ENCODE measurements around the gene HERC5. TPM values are rescaled to one million over a fixed set of nuclear protein-coding genes. Genes with fewer than 3 reads are reported as not detected.
"Not testable (repeated sequence)": the region's sequence is repeated elsewhere in the genome, so short reads cannot be mapped to it uniquely, and the experiment has no call there.

HERC5 gene
- polyA plus RNA-seq, 3 donors, result 3.2 to 3.7 (median 3.7) TPM

DNA sequence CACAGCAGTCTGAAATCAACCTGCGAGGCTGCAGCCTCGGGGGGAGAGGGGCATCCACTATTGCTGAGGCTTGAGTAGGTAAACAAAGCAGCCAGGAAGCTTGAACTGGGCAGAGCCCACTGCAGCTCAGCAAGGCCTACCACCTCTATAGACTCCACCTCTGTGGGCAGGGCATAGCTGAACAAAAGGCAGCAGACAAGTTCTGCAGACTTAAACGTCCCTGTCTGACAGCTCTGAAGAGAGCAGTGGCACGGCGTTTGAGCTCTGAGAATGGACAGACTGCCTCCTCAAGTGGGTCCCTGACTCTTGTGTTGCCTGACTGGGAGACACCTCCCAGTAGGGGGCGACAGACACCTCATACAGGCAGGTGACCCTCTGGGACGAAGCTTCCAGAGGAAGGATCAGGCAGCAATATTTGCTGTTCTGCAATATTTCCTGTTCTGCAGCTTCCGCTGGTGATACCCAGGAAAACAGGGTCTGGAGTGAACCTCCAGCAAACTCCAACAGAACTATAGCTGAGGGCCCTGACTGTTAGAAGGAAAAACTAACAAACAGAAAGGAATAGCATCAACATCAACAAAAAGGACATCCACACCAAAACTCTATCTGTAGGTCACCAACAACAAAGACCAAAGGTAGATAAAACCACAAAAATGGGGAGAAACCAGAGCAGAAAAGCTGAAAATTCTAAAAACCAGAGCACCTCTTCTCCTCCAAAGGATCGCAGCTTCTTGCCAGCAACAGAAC lies 82.6 kb downstream of the HERC5 start:
- 22 to 26% (median 24%) methylated on average over 9 of the region's 9 CpGs for WGBS, 3 donors
- H3K27ac ChIP-seq (ENCODE audit: low read depth, low read length), result not testable (repeated sequence)

- H3K27ac ChIP-seq (ENCODE audit: low read depth, low read length), result no peak overlapping the region
- WGBS, 3 donors, result 87 to 95% (median 88%) methylated on average over 7 of the region's 7 CpGs
Measured at GRCh38 chr4:88549815-88550214, 92.9 kb downstream of the HERC5 start.

Other genes starting within 250 kb of the HERC5 start
- 1 to 10 TPM; 4.4 to 7.5 (median 7.3) TPM for gene PPM1K, start 172.6 kb upstream of the HERC5 start, polyA plus RNA-seq
- gene HERC6, start 78.3 kb upstream of the HERC5 start, polyA plus RNA-seq, result 1 to 10 TPM; 1.7 to 5.2 (median 4.0) TPM
- gene PYURF, start 66.7 kb downstream of the HERC5 start, polyA plus RNA-seq, result 100 to 1,000 TPM in 2 of 3 donors, 10 to 100 TPM in 1; 70.5 to 114 (median 113) TPM
- 1 to 10 TPM; 3.7 to 8.5 (median 7.2) TPM for gene HERC3, start 135.4 kb downstream of the HERC5 start, polyA plus RNA-seq
- gene NAP1L5, start 240.7 kb downstream of the HERC5 start, polyA plus RNA-seq, result 10 to 100 TPM in 1 of 3 donors, 1 to 10 TPM in 2; 1.7 to 23.5 (median 6.0) TPM